ELR (cell line): ENCODE data around the gene MT1M.
"Not testable (repeated sequence)": the region's sequence is repeated elsewhere in the genome, so short reads cannot be mapped to it uniquely, and the experiment has no call there.

ENCODE experiments used
- DNase-seq: peaks from one replicate; pipeline ENCODE4 v3.0.0-alpha.2; 2015; ENCODE audit warnings: low read depth

Gene MT1M

DNA sequence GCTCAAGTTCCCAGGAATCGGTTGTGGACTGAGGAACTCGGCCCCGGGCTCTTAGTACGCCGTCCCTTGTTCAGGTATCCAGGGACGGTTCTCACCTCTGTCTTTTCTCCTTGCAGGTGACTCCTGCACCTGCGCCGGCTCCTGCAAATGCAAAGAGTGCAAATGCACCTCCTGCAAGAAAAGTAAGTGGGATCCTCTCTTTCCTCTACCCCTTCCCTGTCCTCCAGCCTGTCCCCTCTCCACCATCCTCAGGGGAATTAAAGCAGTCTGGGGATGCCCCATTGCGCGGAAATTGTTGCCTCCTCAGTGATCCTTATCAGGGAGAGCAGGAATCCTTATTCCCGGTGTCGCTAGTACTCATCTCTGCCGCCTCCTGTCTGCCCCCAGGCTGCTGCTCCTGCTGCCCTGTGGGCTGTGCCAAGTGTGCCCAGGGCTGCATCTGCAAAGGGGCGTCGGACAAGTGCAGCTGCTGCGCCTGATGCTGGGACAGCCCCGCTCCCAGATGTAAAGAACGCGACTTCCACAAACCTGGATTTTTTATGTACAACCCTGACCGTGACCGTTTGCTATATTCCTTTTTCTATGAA is 23.5 kb upstream of the MT1M start:
- no peak for DNase-seq

DNA sequence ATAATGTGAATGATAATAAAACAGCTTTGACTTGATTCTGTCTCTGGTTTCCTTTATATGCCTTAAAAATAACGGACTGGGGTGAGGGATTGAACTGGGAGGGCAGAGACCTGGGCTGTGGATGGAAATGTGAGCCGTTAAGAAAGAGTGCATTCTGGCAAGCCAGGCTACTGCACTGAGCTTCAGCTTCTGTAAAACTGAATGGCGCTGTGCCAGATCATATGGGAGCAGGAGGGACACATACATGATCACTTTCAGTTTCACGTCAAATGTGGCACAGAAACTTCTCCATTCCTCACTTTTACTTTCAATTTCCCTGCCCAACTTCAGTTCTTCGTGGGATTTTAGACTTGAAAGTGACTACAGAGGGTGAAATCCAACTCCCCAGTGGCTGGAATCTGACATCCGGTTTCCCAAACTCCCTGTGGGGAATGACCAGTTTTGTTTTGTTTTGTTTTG is 23.0 kb upstream of the MT1M start:
- DNase-seq, result peak; percentile 91

DNA sequence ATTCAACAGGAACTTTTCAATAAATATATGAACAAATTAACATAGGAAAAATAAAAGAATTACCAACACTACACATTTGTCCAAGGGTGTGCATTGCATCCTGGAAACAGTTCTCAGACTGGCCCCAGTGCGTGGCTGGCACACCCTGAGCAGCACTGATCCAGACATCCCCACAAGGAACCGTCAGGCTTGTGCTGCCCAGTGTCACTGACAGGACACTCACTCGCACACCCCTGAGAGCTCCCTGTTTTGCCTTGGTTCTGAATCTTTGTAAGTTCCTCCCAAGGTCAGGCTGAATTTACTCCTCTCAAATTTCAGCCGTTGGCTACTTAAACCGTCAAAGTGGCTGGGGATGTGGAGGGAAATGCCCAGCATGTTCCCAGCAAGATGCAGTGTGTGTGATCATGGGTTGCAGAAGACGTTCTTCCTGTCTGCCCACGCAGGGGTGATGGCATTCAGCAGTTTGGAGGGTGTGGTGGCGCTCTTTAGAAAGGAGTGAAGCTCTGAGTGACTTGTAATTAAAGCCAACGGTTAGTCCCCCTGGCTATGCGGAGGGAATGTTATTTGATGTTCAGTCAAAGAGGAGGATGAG is 22.3 kb upstream of the MT1M start:
- DNase-seq, result peak; percentile 94

DNA sequence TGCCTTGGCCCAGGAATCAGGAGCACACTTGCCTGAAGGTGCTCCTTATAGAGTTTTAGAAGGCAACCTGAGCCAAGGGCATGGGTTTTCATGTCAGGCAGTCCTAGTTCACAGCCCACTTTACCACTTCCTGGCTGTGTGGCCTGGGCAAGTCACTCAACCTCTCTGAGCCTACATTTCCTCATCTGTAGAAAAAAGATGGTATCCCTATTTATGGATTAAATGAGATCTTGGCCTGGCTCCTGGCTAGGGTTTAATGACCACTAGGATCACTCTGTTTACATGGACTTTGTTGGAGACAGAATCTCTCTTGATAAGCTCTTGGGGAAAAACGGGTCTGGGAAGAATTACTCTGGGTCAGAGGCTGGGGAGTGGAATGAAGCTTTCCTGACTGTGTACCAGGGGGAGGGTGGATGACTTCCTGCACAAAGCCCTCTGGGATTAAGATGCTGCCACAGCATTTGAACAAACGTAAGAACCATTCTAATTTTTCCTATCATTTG is 21.8 kb upstream of the MT1M start:
- DNase-seq, result peak; percentile 37

DNA sequence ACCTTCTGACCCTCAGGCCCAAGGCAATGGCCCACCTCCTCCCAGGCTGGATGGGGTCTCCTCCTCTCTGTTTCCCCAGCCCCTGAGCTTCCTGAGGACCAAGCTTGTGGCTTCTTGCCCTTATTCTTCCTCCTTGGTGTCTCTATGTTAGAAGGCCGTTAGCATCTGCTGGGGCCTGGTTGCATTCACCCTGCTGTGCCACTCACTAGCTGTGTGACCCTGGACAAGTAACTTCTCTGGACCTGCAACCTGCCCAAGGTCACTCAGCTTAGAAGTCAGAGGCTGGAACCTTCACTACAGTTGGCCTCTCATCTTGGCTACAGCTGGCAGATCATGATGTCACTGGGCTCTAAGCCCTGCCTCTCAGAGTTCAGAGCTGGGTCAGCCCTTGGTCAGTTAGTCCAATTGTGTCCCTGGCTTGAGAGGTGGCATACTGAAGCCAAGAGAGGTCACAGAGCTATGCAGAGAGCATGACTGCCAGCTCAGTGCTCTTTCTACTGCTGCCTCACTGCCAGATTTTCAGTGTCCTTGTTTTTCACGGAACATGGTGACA is 21.1 kb upstream of the MT1M start:
- DNase-seq, result peak; percentile 69

DNA sequence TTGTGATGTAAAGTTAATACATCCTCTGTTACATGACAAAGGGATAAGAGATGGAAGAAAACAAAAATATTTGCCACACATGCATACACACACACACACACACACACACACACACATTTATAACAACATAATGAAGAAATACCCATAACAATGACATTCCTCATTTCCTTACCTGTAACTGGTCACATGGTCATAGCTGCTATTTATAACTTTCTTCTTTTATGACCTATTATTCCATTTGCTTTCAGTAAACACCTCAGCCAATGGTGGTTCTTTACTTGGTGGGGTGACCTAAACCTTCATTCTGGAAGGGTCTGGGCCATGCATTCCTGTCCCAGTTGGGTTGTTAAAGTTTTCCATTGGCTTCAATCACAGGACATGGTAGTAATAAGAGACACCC is 18.8 kb upstream of the MT1M start:
- DNase-seq, result no peak

DNA sequence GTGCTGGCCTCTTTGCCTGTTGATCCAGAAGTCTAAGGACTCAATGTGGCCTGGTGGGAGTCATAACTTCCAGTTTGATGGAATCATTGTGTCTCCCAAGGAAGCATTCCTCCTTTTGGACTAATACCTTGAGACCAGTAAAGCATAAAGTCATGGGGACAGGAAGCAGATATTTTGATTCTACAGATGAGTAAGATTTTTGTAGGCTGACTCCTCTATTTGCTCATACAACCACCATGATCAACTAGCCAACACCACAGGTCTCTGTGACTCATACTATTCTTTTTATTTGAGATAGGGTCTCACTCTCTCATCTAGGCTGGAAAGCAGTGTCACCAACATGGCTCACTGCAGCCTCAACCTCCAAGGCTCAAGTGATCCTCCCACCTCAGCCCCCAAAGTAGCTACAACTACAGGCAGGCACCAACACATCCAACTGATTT is 17.9 kb upstream of the MT1M start:
- DNase-seq, result peak; percentile 95

DNA sequence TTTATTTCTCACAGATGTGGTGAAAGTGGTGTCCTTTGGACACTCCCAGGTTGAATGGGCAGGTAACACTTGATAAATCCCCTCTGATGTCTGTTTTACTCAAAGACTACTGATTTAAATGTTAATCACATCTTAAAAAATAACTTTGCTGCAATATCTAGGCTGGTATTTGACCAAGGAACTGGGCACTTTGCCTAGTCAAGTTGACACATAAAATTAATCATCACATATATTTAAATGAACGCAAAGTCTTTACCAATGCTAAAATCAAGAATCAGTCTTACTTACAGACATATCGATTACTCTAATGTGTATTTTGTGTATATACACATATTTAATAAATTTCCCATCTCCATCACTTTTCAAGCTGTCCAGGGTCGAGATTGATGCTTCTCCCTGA is 17.1 kb upstream of the MT1M start:
- DNase-seq, result peak; percentile 86

DNA sequence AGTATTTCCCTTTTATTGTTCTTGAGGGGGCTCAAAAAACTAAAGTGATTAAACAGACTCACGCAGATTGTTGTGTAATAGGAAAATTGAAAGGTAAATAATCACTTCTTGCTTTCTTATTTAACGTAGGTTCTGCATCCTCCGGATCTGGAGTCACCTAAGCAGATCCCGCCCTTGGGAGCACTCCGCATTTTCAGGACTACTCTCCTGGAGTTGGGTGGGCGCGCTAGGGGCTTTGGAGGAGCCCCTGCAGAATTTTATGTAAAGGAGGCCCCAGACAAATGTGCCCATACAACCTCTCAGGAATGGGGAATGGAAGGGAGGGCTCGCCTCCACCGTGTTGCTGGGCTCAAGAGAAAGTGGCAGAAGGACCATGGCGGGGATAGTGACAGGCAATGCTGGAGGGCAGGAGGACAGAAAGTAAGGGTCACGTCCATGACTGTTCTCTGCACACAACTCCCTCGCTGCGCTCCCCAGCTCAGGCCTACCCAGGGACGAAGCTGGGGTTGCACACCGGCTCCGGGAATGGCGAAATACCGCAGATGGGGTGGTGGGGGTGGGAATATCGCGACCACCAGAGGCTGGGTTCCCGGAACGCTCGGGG is 15.7 kb upstream of the MT1M start:
- no peak for DNase-seq

DNA sequence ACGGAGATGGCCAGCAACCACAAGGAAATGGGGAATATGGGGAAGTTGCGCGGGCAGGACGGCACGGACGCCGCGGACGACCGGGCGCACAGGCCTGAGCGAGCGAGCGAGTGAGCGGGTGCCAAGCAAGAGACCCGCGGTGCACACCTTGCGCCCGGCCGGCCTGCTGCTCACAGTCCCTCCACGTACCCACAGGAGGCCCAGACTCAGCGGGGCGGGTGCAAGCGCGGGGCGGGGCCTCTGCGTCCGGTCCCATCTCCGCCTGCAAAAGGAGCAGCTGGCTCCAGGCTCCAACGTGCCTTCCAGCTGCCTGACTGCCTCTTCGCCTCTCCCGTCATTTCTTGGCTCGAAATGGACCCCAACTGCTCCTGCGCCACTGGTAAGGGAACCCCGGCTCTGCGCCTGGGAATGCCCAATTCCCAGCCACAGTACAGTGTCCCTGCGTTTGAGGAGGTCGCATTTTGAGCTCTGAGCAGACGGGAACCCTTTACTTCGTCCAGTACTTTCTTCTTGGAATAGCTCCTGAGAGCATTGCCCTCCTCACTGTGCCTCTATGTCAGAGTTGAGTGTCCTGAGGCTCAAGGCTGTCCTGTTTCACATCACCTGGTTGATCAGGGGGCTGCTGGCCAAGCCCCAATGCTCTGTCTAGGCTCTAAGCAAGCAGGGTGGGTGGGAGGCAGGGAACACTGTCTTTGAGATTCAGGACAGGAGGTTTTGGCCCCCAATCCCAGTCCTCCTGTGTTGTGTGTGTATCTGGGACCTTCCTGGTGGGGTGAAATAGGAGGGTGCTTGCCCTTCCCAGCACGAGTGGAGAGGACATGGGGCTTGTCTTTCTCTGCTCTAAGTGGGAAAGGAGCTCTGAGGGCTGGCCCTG is 15.0 kb upstream of the MT1M start:
- peak; percentile 69 for DNase-seq

DNA sequence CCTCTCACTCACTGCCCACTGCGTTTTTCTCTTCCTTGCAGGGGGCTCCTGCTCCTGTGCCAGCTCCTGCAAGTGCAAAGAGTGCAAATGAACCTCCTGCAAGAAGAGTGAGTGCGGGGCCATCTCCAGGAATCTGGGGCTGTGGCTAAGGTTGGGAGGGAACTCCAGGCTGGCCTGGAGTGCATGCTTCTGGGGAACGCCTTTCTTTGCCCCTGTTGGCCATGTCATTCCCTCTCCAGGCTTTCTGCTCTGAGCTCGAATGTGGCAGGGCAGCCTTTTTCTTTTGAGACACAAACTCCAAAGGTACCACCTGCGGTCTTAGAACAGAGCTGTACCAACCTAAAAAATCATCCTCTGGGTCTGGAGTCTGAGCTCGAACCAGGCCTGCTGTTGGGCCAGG is 14.3 kb upstream of the MT1M start:
- no peak for DNase-seq

DNA sequence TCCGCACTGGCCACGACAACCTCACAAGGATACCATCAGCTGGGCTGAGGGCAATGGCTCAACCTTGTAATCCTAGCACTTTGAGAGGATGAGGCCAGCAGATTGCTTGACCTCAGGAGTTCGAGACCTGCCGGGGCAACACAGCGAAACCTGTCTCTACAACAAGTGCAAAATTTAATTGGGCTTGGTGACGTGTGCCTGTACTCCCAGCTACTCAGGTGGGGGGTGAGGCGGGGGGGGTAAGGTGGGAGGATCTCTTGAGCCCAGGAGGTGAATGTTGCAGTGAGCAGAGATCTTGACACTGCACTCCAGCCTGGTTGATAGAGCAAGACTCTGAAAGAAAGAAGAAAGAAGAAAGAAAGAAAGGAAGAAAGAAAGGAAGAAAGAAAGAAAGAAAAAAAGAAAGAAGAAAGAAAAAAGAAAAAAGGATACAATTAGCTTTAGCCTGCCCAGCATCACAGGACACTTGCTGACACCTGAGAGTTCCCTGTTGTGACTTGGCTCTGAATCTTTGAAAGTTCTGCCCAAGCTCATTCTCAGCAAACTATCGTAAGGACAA is 12.0 kb upstream of the MT1M start:
- no peak for DNase-seq

DNA sequence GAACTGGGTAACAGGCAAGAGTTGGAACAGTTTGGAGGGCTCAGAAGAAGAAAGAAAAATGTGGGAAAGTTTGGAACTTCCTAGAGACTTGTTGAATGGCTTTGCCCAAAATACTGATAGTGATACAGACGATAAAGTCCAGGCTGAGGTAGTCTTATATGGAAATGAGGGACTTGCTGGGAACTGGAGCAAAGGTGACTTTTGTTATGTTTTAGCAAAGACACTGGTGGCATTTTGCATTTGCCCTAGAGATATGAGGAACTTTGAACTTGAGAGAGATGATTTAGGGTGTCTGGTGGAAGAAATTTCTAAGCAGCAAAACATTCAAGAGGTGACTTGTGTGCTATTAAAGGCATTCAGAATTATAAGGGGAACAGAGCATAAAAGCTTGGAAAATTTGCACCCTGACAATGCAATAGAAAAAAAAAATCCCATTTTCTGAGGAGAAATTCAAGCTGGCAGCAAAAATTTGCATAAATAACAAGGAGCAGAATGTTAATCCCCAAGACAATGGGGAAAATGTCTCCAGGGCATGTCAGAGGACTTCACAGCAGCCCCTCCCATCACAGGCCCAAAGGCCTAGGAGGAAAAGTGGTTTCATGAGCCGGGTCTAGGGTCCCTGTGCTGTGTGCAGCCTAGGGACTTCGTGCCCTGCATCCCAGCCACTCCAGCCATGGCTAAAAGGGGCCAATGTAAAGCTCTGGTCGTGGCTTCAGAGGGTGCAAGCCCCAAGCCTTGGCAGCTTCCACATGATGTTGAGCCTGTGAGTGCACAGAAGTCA is 10.6 kb upstream of the MT1M start:
- DNase-seq, result not testable (repeated sequence)

DNA sequence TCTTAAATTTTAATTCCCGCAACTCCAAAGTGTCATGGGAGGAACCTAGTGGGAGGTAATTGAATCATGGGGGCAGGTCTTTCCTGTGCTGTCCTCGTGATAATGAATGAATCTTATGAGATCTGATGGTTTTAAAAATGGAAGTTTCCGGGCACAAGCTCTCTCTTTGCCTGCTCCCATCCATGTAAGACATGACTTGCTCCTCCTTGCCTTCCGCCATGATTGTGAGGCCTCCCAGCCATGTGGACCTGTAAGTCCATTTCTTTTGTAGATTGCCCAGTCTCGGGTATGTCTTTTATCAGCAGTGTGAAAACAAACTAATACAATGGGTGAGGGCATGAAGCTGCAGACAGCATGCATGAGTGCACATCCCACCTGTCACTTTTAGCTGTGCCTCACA is 9.3 kb upstream of the MT1M start:
- DNase-seq, result not testable (repeated sequence)

DNA sequence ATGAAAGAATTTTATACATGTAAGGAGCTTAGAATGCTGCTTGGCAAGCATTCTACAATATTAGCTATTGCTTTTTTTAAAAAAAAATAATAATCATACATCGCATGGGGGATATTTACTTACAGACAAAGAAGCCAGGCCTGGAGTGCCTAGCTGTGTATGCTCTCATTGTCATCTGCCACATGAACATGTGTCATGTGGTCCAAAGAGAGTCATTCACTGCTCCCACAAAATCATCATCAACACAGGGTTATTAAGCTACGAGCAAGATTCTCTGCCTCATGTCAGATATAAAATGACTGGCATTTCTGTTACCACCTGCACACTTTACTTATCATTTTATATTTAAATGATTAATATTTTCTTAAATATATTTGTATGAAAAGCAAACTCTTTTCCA is 8.8 kb upstream of the MT1M start:
- no peak for DNase-seq

DNA sequence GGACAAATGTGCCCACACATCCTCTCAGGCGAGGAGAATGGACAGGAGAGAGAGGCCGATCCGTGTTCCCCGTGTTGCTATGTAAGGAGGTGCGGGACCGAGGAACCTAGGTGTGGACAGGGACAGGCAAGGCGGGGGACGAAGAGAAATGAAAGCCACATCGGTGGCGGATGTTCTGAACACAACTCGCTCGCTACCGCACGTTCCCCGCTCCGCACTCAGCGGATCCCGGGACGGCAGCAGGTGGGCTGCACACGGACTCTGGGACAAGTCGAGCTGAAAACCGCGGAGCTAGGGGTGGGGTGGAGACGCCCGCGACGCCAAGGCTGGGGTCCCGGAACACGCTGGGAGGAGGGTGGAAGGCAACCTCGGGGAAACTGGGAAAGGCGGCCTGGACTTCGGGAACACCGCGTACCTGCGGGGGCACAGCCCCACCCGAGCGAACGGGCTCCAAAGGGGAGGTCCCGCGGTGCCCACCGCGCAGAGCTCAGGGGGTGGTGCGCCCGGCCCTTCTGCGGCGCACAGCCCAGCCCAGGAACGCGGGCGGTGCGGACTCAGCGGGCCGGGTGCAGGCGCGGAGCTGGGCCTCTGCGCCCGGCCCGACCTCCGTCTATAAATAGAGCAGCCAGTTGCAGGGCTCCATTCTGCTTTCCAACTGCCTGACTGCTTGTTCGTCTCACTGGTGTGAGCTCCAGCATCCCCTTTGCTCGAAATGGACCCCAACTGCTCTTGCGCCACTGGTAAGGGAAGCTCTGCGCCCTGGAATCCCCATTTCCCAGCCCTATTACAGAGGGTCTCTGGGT is 7.1 kb upstream of the MT1M start, which contains the start of gene MT1E:
MT1E (plus strand) TSS at position 642 of the 803 bp plus-strand sequence; CDS start at position 713, 71 bp downstream.
- peak; percentile 86 for DNase-seq

DNA sequence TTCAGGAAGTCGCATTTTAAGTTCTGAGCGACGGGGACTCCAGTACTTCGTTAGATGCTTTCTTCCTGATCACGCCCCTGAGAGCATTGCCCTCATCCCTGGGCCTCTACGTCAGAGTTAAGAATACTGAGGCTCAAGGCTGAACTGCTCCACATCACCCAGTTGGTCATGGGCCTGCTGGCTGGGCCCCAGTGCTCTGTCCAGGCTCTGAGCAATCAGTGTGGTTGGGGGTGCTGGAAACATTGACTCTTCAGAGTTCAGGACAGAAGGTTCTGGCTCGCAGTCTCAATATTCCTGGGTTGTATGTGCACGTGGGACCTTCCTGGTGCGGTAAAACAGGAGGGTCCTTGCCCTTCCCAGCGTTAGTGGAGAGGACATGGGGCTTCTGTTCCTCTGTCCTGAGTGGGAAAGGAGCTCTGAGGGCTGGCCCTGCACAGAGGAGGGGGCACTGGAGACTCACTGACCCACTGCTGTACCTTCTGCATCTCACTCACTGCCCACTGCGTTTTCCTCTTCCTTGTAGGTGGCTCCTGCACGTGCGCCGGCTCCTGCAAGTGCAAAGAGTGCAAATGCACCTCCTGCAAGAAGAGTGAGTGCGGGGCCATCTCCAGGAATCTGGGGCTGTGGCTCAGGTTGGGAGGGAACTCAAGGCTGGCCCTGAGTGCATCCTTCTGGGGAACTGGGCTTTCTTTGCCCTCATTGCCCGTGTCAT is 6.4 kb upstream of the MT1M start:
- DNase-seq, result peak; percentile 82

DNA sequence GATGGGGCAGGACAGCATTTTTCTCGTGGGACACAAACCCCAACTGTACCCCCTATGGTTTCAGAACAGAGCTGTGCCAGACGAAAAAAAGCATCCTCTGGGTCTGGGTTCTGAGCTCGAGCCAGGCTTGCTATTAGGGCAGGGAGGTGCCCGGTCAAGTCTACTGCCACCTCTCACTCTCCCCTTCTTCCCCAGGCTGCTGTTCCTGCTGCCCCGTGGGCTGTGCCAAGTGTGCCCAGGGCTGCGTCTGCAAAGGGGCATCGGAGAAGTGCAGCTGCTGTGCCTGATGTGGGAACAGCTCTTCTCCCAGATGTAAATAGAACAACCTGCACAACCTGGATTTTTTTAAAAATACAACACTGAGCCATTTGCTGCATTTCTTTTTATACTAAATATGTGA is 5.8 kb upstream of the MT1M start:
- DNase-seq, result no peak
